Mesenchymal stem cell (in vitro differentiated cells and primary cell): ENCODE results near the gene LPA.
"Not testable (repeated sequence)": the region's sequence is repeated elsewhere in the genome, so short reads cannot be mapped to it uniquely, and the experiment has no call there.

Experiments
- DNase-seq: peaks from one replicate; pipeline ENCODE4 v3.0.0-alpha.2; 2013
- H2AFZ ChIP-seq: one replicate; pipeline ENCODE4 v1.6.1; 2013; ENCODE audit warnings: low read depth, mild to moderate bottlenecking, control low read depth, inconsistent platforms, low read length, moderate library complexity
- H2AK5ac ChIP-seq: 2 replicates; pipeline ENCODE4 v1.6.1; 2013; ENCODE audit warnings: low read length, moderate library complexity, mild to moderate bottlenecking, inconsistent platforms; ENCODE audit not compliant: severe bottlenecking
- H2BK120ac ChIP-seq: one replicate; pipeline ENCODE4 v1.6.1; 2013; ENCODE audit warnings: low read depth, mild to moderate bottlenecking, inconsistent platforms, low read length, moderate library complexity
- H2BK12ac ChIP-seq, 2 experiments: one replicate each; pipeline ENCODE4 v1.6.1; 2013; ENCODE audit warnings: inconsistent platforms in 2 of 2, low read length in 2 of 2, mild to moderate bottlenecking in 2 of 2, moderate library complexity in 2 of 2, control low read depth in 1 of 2
- H2BK15ac ChIP-seq: one replicate; pipeline ENCODE4 v1.6.1; 2013; ENCODE audit warnings: mild to moderate bottlenecking, low read depth, inconsistent platforms; ENCODE audit not compliant: poor library complexity, severe bottlenecking
- H2BK5ac ChIP-seq: 2 replicates; pipeline ENCODE4 v1.6.1; 2013; ENCODE audit warnings: low read depth, mild to moderate bottlenecking, low read length, control low read depth, inconsistent platforms; ENCODE audit not compliant: poor library complexity, severe bottlenecking
- H3K14ac ChIP-seq, 2 experiments: one replicate each; pipeline ENCODE4 v1.6.1; 2013; ENCODE audit warnings: inconsistent platforms in 2 of 2, low read length in 2 of 2, control low read depth in 1 of 2, mild to moderate bottlenecking in 1 of 2, moderate library complexity in 1 of 2
- H3K18ac ChIP-seq, 2 experiments: one replicate each; pipeline ENCODE4 v1.6.1; 2013; ENCODE audit warnings: inconsistent platforms in 2 of 2, low read length in 2 of 2, control low read depth in 1 of 2, low read depth in 1 of 2, mild to moderate bottlenecking in 1 of 2
- H3K23ac ChIP-seq, 2 experiments: one replicate each; pipeline ENCODE4 v1.6.1; 2013; ENCODE audit warnings: inconsistent platforms in 2 of 2, low read length in 2 of 2, mild to moderate bottlenecking in 2 of 2, moderate library complexity in 2 of 2, control low read depth in 1 of 2
- H3K27ac ChIP-seq: 2 replicates; pipeline ENCODE4 v1.5.1; 2013; ENCODE audit warnings: mild to moderate bottlenecking, moderate library complexity, low read length, control low read depth, inconsistent platforms; ENCODE audit not compliant: poor library complexity, severe bottlenecking
- H3K27me3 ChIP-seq, 2 experiments: 2 replicates each; pipeline versions ENCODE4 v1.6.1 to v1.7.0; 2013; ENCODE audit warnings: low read length in 2 of 2, mild to moderate bottlenecking in 2 of 2, moderate library complexity in 2 of 2, control low read depth in 1 of 2, inconsistent platforms in 1 of 2; ENCODE audit not compliant: control insufficient read depth in 1 of 2, insufficient read depth in 1 of 2
- H3K36me3 ChIP-seq, 2 experiments: 2 replicates each; pipeline versions ENCODE4 v1.6.1 to v1.7.0; 2013; ENCODE audit warnings: low read length in 2 of 2, control low read depth in 1 of 2, inconsistent platforms in 1 of 2, low read depth in 1 of 2, mild to moderate bottlenecking in 1 of 2; ENCODE audit not compliant: insufficient read depth in 2 of 2, control insufficient read depth in 1 of 2
- H3K4ac ChIP-seq, 2 experiments: one replicate each; pipeline ENCODE4 v1.6.1; 2013; ENCODE audit warnings: inconsistent platforms in 2 of 2, low read length in 2 of 2, mild to moderate bottlenecking in 2 of 2, moderate library complexity in 2 of 2, control low read depth in 1 of 2, low read depth in 1 of 2
- H3K4me1 ChIP-seq: 2 replicates; pipeline ENCODE4 v1.6.1; 2013; ENCODE audit warnings: low read depth, low read length, control low read depth; ENCODE audit not compliant: control insufficient read depth, insufficient read depth
- H3K4me2 ChIP-seq: 2 replicates; pipeline ENCODE4 v1.6.1; 2013; ENCODE audit warnings: low read length, mild to moderate bottlenecking, inconsistent platforms; ENCODE audit not compliant: poor library complexity, severe bottlenecking
- H3K4me3 ChIP-seq, 2 experiments: 2 replicates each; pipeline versions ENCODE4 v1.5.1 to v1.7.0; 2013; ENCODE audit warnings: low read length in 2 of 2, mild to moderate bottlenecking in 2 of 2, control low read depth in 1 of 2, low read depth in 1 of 2; ENCODE audit not compliant: insufficient read depth in 1 of 2
- H3K79me1 ChIP-seq: replicated peaks from 2 replicates; pipeline ENCODE4 v1.6.1; 2013; ENCODE audit warnings: mild to moderate bottlenecking, control low read depth, low read length, inconsistent platforms; ENCODE audit not compliant: poor library complexity, severe bottlenecking
- H3K9ac ChIP-seq: 2 replicates; pipeline ENCODE4 v1.7.0; 2013; ENCODE audit warnings: mild to moderate bottlenecking, low read length, moderate library complexity
- H3K9me3 ChIP-seq: 2 replicates; pipeline ENCODE4 v1.7.0; 2013; ENCODE audit warnings: mild to moderate bottlenecking, low read length; ENCODE audit not compliant: control insufficient read depth
- H4K8ac ChIP-seq: one replicate; pipeline ENCODE4 v1.6.1; 2013; ENCODE audit warnings: inconsistent platforms, mild to moderate bottlenecking, low read length, moderate library complexity
- H4K91ac ChIP-seq: one replicate; pipeline ENCODE4 v1.6.1; 2013; ENCODE audit warnings: mild to moderate bottlenecking, low read length, inconsistent platforms
- WGBS: methylation state at CpG from one replicate; pipeline ENCODE4 v1.1.7; 2013; ENCODE audit warnings: mixed read lengths; 5-methylcytosine and 5-hydroxymethylcytosine counted together

The LPA gene

DNA sequence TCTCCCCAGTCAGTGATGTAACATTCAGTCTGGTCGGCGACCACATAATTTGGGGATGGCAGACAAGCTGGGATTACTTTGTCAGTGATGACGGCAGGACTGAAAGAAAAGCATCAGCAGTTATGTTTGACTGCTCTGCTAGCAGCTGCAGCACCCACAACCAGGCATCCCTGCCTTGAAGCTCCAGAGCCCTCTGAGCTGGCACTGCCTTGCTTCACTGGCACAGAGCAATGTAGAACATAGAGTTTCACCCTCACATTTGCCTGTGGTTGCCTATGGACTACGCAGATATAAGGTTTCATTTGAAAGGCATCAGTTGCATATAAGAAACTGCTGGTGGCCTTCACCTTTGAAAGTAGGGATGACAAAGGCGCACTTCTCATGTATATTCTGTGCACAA, 12.3 kb upstream of the LPA start:
- H2BK5ac ChIP-seq, H3K79me1 ChIP-seq, H3K27me3 ChIP-seq, H3K4ac ChIP-seq, H2AK5ac ChIP-seq, H4K91ac ChIP-seq, H4K8ac ChIP-seq, H2BK120ac ChIP-seq, H3K36me3 ChIP-seq, H2BK12ac ChIP-seq, H3K14ac ChIP-seq, H2AFZ ChIP-seq, H3K23ac ChIP-seq, H3K4me2 ChIP-seq, H3K9ac ChIP-seq, H3K18ac ChIP-seq, H3K4me1 ChIP-seq, H2BK15ac ChIP-seq, DNase-seq, H3K27ac ChIP-seq, H3K4me3 ChIP-seq: not testable (repeated sequence)
- 84% methylated on average over 5 of the region's 5 CpGs for WGBS
- peaks cover 11% of the 10 kb centered on the region for H3K9me3 ChIP-seq

GRCh38 chr6:160668589-160668988, 4.5 kb upstream of the LPA start:
- Histone ChIP-seq H2BK12ac (no peak overlapping the region), H3K18ac (no peak overlapping the region), H2AK5ac (no peak overlapping the region), H3K14ac (no peak overlapping the region), H3K4me3 (no peak overlapping the region), H3K4me2 (no peak overlapping the region), H3K23ac (no peak overlapping the region), H3K27ac (no peak overlapping the region), H3K36me3 (no peaks in the 10 kb centered on the region), H3K9ac (no peak overlapping the region), H3K79me1 (no peaks in the 10 kb centered on the region), H4K91ac (no peak overlapping the region), H3K9me3 (peaks cover 11% of the 10 kb centered on the region), H2BK120ac (no peak overlapping the region), H3K27me3 (no peaks in the 10 kb centered on the region), H4K8ac (no peak overlapping the region), H2AFZ (no peak overlapping the region), H3K4me1 (no peaks in the 10 kb centered on the region), H2BK15ac (no peak overlapping the region), H2BK5ac (no peak overlapping the region), H3K4ac (no peak overlapping the region)
- 30% methylated on average over 2 of the region's 2 CpGs for WGBS
- no peak for DNase-seq

GRCh38 chr6:160667639-160668481, 3.8 kb upstream of the LPA start:
- Histone ChIP-seq H4K8ac (no peak overlapping the region), H3K4me3 (no peak overlapping the region), H2AK5ac (no peak overlapping the region), H2BK120ac (no peak overlapping the region), H3K23ac (no peak overlapping the region), H3K18ac (no peak overlapping the region), H2BK15ac (no peak overlapping the region), H3K4me1 (no peaks in the 10 kb centered on the region), H3K79me1 (no peaks in the 10 kb centered on the region), H3K9me3 (peaks cover 10% of the 10 kb centered on the region), H2BK5ac (no peak overlapping the region), H3K14ac (no peak overlapping the region), H3K4me2 (no peak overlapping the region), H2BK12ac (no peak overlapping the region), H2AFZ (no peak overlapping the region), H3K9ac (no peak overlapping the region), H3K4ac (no peak overlapping the region), H4K91ac (no peak overlapping the region), H3K27ac (no peak overlapping the region), H3K27me3 (no peaks in the 10 kb centered on the region), H3K36me3 (no peaks in the 10 kb centered on the region)
- 34% methylated on average over 9 of the region's 9 CpGs for WGBS
- DNase-seq = no peak

DNA sequence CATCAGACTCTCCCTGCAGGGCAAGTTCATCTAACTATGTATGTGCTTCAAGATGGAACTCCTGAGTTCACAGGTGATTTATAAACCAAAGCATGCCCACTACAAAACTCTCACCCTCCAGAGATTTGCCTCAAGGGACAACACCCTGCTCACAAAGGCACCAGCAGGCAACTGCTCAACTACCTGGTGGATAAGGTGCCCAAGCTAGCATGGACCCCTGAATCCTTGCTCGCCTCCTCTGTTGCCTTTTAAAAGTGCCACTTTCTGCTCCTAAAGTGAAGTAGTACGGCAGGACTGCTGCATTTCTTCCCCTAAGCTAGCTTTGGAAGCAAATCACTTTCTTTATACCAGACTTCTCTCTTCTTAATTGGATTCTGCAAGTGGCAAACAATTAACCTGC, 1.2 kb downstream of the LPA start:
- H3K4me2 ChIP-seq = no peak overlapping the region
- H2AFZ ChIP-seq = no peak overlapping the region
- no peaks in the 10 kb centered on the region for H3K79me1 ChIP-seq
- no peak overlapping the region for H2BK120ac ChIP-seq
- H3K9ac ChIP-seq = no peak overlapping the region
- DNase-seq = no peak
- H2BK12ac ChIP-seq = no peak overlapping the region
- no peak overlapping the region for H3K14ac ChIP-seq
- no peak overlapping the region for H3K4ac ChIP-seq
- H3K23ac ChIP-seq = no peak overlapping the region
- no peak overlapping the region for H4K8ac ChIP-seq
- H3K4me1 ChIP-seq = no peaks in the 10 kb centered on the region
- no peak overlapping the region for H3K27ac ChIP-seq
- no peaks in the 10 kb centered on the region for H3K36me3 ChIP-seq
- H3K4me3 ChIP-seq = no peak overlapping the region
- H3K18ac ChIP-seq = no peak overlapping the region
- no peak overlapping the region for H2BK5ac ChIP-seq
- no peak overlapping the region for H2BK15ac ChIP-seq
- H3K9me3 ChIP-seq = peaks cover 3% of the 10 kb centered on the region
- H2AK5ac ChIP-seq = no peak overlapping the region
- H4K91ac ChIP-seq = no peak overlapping the region
- WGBS = 40% methylated on average over 2 of the region's 2 CpGs
- no peaks in the 10 kb centered on the region for H3K27me3 ChIP-seq
